ENCODE measurements around the gene OCA2.

Gene OCA2

DNA sequence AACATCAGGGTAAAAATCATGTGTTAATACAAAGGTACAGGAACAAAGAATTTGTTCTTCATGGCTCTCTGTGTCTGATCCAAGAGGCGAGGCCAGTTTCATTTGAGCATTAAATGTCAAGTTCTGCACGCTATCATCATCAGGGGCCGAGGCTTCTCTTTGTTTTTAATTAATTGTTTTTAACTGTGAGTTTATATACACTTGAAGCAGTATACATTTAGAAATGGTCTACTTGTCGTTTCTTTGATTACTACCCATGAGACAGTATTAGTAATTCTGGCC, 21.2 kb upstream of the OCA2 start:
- no peak overlapping the region for H3K27ac ChIP-seq
- TF ChIP-seq CTCF (conservative IDR thresholded peaks at IDR 0.05; ENCODE audit: low read depth) = no peak
- DNase-seq (ENCODE audit: low spot score) = no peak
- POLR2A ChIA-PET (ENCODE audit: low non-redundant PET) = no interaction called here
- CTCF ChIA-PET = no interaction called here

DNA sequence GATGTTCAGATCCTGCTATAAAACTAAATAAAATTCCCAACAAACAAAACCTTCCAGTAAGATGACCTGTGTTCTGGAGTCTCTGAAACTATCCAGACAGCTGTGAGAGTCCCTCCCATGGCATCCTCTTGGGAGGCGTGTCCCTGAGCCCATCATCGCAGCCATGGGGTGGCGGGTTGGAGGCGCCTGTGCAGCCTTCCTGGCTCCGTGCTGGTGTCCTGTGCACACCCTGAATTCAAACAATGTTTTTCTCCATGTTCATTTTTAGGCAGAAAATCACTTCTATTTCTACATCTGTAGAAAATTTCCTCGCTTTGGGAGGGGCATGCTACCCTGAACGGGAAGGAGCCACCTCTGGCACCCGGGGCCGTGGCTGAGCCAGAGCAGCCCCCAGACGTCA, 19.4 kb upstream of the OCA2 start:
- no peak for TF ChIP-seq CTCF (conservative IDR thresholded peaks at IDR 0.05; ENCODE audit: low read depth)
- peak overlapping the region; percentile 1; the same call in 1 of the 2 replicates for H3K27ac ChIP-seq
- DNase-seq (ENCODE audit: low spot score) = no peak
- ChIA-PET POLR2A (ENCODE audit: low non-redundant PET) (no interaction called here), CTCF (no interaction called here)

- CTCF ChIA-PET = no interaction called here
- no peak for DNase-seq (ENCODE audit: low spot score)
- TF ChIP-seq CTCF (conservative IDR thresholded peaks at IDR 0.05; ENCODE audit: low read depth) = no peak
- POLR2A ChIA-PET (ENCODE audit: low non-redundant PET) = no interaction called here
- H3K27ac ChIP-seq = no peak overlapping the region
Measured at GRCh38 chr15:28118083-28118482, 19.0 kb upstream of the OCA2 start.

DNA sequence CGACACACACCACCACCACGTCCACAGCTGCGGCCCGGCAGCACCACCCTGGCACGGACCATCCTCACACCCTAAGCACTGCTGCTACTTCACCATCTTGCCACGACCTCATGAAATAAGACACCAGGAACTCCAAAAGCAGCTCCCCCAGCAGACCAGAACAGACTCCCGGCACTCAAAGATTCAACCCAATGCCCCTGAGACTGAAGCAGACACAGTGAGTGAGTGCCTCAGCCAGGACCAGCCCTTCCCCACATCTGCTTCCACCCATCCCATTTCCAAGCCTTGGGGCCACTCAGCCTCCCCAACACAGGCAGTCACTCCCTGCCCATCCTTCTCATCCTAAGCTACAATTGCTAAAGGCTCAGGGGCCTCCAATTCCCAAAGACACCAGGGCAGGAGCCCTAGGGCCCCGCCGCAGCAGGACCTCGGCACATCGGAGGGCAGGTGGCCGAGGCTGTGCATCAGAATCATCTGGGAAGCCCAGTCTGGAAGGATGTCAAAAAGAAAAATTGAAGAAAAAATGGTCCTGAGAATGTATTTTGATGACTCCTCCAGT, 18.4 kb upstream of the OCA2 start:
- ChIA-PET CTCF (interaction anchor here (0.7 kb wide), 1 partner anchor 32 kb away, joined by 3 read pairs; no protein-coding TSS in a partner anchor), POLR2A (ENCODE audit: low non-redundant PET) (no interaction called here)
- H3K27ac ChIP-seq = no peak overlapping the region
- no peak for TF ChIP-seq CTCF (conservative IDR thresholded peaks at IDR 0.05; ENCODE audit: low read depth)
- no peak for DNase-seq (ENCODE audit: low spot score)

DNA sequence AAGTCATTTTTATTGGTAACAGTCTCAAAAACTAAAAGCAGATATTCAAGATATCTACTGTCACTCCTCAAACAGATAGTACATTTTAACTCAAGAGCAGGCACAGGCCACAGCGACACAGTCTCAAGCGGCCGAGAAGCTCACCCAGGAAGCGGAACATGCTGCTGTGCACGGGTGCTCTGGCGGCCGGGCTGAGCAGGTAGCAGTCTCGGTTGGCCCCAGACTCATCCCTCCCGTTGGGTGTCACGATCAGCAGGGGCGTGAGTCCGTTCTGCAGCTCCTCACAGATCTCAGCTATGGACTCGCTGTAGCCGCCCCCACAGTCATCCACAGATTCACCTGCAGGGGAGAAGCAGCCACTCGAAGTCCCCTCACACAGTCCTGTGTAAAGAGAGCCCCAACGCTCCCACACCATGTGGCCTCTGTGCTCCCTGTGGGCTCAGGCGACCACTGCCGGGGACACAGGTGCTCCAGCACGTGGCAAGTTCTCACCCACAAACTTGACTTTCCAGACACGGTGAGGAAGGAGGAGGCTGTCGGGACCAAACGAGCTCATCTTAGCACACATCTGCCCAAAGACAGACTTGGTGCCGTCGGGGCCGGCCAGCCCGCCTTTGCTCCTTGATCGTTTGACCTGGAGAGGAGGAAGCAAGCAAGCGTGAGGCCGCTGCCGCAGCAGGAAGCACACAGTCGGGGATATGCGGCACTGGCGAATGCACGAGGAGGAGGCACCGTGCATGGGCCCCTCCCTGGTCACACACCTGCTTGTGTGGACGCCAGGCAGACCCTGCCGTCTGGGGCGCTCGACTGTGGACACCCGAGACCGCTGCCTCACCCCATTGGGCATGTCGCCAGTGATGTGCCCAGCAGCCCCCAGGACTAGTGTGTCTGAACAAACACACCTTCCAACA, 17.7 kb upstream of the OCA2 start:
- POLR2A ChIA-PET (ENCODE audit: low non-redundant PET) = no interaction called here

GRCh38 chr15:28115871-28116270, 16.8 kb upstream of the OCA2 start:
- H3K27ac ChIP-seq = no peak overlapping the region
- TF ChIP-seq CTCF (conservative IDR thresholded peaks at IDR 0.05; ENCODE audit: low read depth) = no peak
- no peak for DNase-seq (ENCODE audit: low spot score)
- POLR2A ChIA-PET (ENCODE audit: low non-redundant PET) = no interaction called here
- CTCF ChIA-PET = no interaction called here

More for the DNA sequence above, 17.7 kb upstream of the OCA2 start:
- H3K27ac ChIP-seq = no peak overlapping the region
- DNase-seq (ENCODE audit: low spot score) = no peak
- CTCF ChIA-PET = interaction anchor here (0.7 kb wide), 1 partner anchor 32 kb away, joined by 3 read pairs; no protein-coding TSS in a partner anchor
- TF ChIP-seq CTCF (conservative IDR thresholded peaks at IDR 0.05; ENCODE audit: low read depth) = no peak

All from RWPE1 (cell line).